Measurements from ENCODE around the gene ERH. TPM values are rescaled to one million over a fixed set of nuclear protein-coding genes. Genes with fewer than 3 reads are reported as not detected.
A peak's percentile ranks its signal among the peaks of the same experiment; 100 is the strongest.

Gene ERH
- total RNA-seq, 1 donor from 2014 or later: 114 TPM

DNA sequence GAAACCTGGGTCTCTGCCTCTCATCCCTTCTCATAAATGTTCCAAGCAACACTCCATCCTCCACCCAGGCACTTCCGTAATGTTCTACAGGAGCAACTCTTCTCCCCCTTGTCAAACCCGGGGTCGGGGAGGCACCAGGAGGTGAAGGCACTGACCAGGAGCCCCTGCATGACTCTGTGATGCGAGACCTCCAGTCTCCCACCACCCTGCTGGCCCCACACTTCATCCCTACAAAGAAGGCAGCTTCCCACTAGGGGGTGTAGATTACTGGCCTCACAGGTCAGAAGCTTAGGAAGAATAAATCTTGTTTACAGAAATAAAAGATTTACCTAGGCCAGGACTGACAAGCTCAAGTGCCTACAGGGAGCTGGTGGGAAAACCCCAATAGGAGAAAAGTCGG lies 47.2 kb downstream of the ERH start:
- Histone ChIP-seq H3K4me3 (no peak overlapping the region), H3K36me3 (no peaks in the 10 kb centered on the region), H3K27me3 (no peaks in the 10 kb centered on the region), H3K4me1 (no peaks in the 10 kb centered on the region), H3K27ac (no peak overlapping the region), H3K9me3 (no peaks in the 10 kb centered on the region)
- no peak for TF ChIP-seq CTCF (IDR thresholded peaks at IDR 0.05)
- intact Hi-C loops (cut with DNase I): loop anchor here (10.0 kb wide), 1 partner anchor 106 kb away; no protein-coding TSS in a partner anchor
- no peak for DNase-seq
- ATAC-seq: no peak

GRCh38 chr14:69349091-69349777 lies 48.9 kb downstream of the ERH start:
- H3K9me3 ChIP-seq: no peaks in the 10 kb centered on the region
- no peak overlapping the region for H3K4me3 ChIP-seq
- TF ChIP-seq CTCF (IDR thresholded peaks at IDR 0.05): no peak
- H3K36me3 ChIP-seq: no peaks in the 10 kb centered on the region
- H3K27ac ChIP-seq: no peak overlapping the region
- intact Hi-C loops (cut with DNase I): no loop called here
- no peaks in the 10 kb centered on the region for H3K27me3 ChIP-seq
- H3K4me1 ChIP-seq: no peaks in the 10 kb centered on the region
- ATAC-seq (no peak), DNase-seq (no peak)

- peak; percentile 52 for TF ChIP-seq CTCF (IDR thresholded peaks at IDR 0.05)
- no peak overlapping the region for H3K4me3 ChIP-seq
- H3K4me1 ChIP-seq: no peaks in the 10 kb centered on the region
- ATAC-seq: peak; percentile 58
- no peak for DNase-seq
- no peaks in the 10 kb centered on the region for H3K9me3 ChIP-seq
- H3K36me3 ChIP-seq: no peaks in the 10 kb centered on the region
- intact Hi-C loops (cut with DNase I): no loop called here
- peaks cover 1% of the 10 kb centered on the region for H3K27me3 ChIP-seq
- no peak overlapping the region for H3K27ac ChIP-seq
Measured at GRCh38 chr14:69346710-69347109, 51.4 kb downstream of the ERH start.

DNA sequence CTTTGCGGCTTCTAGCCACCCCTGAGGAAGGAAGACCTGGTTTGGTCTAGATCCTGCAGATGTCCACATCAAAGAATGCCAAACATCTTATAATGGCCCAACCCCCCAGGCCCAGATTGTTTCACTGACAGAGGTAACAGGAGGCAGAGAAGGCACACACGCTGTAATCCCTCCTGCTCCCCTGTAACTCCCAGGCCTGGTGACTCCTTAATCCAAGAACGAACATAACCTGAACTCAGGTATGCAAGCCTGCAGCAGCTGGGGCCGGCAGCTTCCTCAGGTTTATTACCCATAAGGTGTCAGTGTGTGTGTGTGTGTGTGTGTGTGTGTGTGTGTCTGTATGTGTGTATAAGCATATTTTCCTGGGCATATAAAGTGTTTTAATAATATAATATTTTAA lies 52.7 kb downstream of the ERH start:
- H3K4me3 ChIP-seq: no peak overlapping the region
- H3K27ac ChIP-seq: no peak overlapping the region
- H3K27me3 ChIP-seq: peaks cover 5% of the 10 kb centered on the region
- DNase-seq (no peak), ATAC-seq (no peak)
- no peak for TF ChIP-seq CTCF (IDR thresholded peaks at IDR 0.05)
- H3K9me3 ChIP-seq: no peaks in the 10 kb centered on the region
- H3K4me1 ChIP-seq: no peaks in the 10 kb centered on the region
- H3K36me3 ChIP-seq: no peaks in the 10 kb centered on the region
- intact Hi-C loops (cut with DNase I): no loop called here

DNA sequence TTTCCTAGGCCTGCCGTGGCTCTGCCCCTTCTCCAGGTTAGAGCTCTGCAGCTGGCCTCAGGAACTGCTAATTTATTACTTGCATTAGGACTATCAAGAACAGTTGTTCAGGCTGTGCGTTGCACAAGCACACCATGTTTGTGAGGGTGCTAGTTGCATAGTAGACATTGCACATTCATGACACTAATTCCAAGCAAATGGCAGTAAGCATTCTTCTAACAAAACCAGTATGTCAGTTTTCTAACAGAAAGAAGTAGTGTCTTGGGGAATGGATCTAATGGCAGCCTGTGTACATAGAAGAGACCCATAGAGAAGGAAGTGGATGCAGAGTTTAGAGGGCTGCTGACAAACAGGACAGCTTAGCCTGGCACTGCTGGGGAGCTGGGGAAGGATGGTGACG lies 53.9 kb downstream of the ERH start:
- no peak overlapping the region for H3K4me3 ChIP-seq
- TF ChIP-seq CTCF (IDR thresholded peaks at IDR 0.05): no peak
- no peaks in the 10 kb centered on the region for H3K4me1 ChIP-seq
- DNase-seq: no peak
- no peaks in the 10 kb centered on the region for H3K36me3 ChIP-seq
- H3K9me3 ChIP-seq: no peaks in the 10 kb centered on the region
- no peak overlapping the region for H3K27ac ChIP-seq
- intact Hi-C loops (cut with DNase I): no loop called here
- no peak for ATAC-seq
- H3K27me3 ChIP-seq: peaks cover 5% of the 10 kb centered on the region

Measured in upper lobe of right lung (tissue), 1 donor.